Mucosa of gallbladder (tissue), 1 donor: ENCODE data around the gene CALM3. TPM values are rescaled to one million over a fixed set of nuclear protein-coding genes. Genes with fewer than 3 reads are reported as not detected.
"Not testable (repeated sequence)": the region's sequence is repeated elsewhere in the genome, so short reads cannot be mapped to it uniquely, and the experiment has no call there.

ENCODE experiments used
- DNase-seq: peaks from one replicate; pipeline ENCODE4 v3.0.0-alpha.2; 2020; ENCODE audit warnings: low spot score
- total RNA-seq: library from RNA; stranded (reverse); gene quantifications from one replicate; pipeline ENCODE4 v1.2.1, GENCODE V29; 2021
- donor health status: DM: no; HTN: no; CAD: no.

The CALM3 gene
- 325 TPM for total RNA-seq

DNA sequence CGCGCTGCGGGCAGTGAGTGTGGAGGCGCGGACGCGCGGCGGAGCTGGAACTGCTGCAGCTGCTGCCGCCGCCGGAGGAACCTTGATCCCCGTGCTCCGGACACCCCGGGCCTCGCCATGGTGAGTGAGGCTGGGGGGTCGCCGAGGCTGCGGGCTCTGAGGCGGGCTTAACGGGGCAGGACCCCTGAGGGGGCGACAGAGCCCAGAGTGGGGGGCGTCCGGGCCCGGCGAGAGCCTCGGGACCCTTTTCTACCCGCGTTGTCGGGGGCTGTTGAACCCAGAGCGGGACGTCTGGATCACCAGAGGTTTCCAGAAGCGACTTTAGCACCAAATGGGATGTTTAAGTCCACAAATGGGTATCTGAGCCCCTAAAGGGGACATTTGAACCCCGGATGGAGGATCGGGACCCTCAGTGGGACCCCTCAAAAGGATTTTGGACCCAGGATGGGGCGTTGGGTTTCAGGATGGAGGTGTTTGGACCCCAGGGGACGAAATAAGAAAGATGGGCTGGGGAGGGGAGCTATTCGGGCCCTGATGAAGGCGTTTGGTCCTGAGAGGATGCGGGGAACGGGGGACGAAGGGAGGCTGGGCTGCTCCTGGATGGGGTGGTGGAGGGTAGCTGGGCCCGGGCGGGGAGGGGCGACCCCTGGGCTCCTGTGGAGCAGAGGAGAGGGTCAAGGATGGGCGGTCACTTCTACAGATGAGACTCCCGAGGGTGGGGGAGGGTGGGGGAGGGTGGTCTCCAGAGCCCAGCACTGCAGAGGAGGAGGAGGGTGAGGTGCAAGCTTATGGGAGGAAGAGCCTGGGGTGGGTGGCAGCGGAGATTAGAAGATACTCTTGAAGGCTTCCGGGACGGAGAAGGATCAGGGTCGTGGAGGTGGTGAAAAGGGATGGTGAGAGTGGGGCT lies at the start of gene CALM3:
TSS of gene CALM3 (plus strand) at position 13 of the 907 bp plus-strand sequence. CDS start at position 118, 105 bp downstream.
- no peak for DNase-seq

DNA sequence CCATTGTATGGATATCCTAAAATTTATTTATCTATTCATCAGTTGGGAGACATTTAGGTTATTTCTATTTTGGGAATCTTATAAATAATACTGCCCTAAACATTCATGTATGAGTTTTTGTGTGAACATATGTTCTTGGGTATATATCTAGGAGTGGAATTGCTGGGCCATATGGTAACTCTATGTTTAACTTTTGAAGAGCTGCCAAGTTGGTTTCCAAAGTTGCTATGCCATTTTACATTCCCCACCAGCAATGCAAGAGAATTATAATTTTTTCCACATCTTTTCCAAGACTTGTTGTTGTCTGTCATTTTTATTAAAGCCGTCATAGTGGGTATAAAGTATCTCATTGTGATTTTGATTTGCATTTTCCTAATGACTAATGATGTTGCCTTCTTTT lies 48.2 kb upstream of the CALM3 start:
- no peak for DNase-seq

DNA sequence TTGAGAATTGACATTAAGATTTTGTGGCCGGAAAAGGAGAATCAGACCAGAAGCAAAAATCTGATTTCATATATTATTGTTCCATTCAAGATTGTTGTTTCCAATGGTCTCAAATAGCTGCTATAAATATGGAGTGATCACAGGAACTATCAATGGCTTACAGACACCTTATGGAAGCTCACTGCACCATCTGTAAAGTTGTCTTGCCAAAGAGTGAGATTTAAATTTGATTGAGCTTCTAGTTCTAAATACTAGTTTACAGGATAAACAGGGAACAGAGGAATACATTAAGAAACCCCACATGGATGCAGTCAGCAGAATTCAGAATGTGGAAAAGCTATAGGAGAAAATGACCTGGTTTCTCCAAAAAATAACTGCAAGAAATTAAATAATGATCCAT lies 47.0 kb upstream of the CALM3 start:
- no peak for DNase-seq

DNA sequence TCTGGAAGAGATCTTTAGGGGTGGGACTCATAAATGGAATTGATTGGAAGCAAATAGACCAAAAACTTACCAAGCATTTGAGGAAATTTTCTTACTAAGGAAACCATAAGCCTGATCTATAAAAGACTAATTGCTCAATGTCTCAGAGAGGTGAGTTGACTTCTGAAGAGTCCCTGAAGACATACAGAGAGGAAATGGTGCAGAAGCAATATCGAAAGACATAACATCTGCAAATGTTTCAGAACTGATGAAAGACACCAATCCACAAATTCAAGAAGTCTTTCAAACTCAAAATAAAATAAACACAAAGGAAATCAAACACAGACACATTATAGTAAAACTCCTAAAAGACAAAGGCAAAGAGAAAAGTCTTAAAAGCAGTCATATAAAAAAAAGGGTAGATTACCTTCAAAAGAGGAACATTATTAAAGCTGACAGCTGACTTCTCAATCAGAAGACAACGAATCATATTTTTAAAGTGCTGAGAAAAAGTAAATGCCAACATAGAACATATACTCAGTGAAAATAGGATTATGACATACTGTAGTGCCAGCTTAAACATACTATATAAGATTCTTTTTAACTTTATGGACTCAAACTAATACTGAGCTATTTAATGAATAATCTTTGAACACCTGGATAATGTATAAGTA lies 45.4 kb upstream of the CALM3 start:
- DNase-seq, result no peak

DNA sequence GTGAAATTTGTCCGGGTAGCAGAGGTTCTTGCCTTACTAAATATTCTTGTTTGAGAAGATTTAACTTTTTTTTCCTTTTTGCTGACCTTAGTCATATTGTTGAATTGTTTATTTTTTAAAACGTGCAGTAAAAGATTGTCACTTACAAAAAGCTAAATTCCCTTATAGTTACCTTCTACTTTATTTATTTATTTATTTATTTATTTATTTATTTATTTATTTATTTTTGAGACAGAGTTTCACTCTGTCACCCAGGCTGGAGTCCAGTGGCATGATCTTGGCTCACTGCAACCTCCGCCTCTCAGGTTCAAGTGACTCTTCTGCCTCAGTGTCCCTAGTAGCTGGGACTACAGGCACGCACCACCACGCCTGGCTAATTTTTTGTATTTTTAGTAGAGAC lies 44.7 kb upstream of the CALM3 start:
- not testable (repeated sequence) for DNase-seq

DNA sequence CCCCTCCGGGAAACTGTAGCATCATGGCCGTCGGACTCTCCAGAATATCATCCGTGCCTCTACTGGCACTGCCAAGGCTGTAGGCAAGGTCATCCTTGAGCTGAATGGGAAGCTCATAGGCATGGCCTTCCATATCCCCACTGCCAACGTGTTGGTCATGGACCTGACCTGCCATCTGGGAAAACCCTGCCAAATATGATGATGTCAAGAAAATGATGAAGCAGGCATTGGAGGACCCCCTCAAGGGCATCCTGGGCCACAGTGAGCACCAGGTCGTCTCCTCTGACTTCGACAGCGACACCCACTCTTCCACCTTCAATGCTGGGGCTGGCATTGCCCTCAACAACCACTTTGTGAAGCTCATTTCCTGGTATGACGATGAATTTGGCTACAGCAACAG lies 41.9 kb upstream of the CALM3 start:
- no peak for DNase-seq

DNA sequence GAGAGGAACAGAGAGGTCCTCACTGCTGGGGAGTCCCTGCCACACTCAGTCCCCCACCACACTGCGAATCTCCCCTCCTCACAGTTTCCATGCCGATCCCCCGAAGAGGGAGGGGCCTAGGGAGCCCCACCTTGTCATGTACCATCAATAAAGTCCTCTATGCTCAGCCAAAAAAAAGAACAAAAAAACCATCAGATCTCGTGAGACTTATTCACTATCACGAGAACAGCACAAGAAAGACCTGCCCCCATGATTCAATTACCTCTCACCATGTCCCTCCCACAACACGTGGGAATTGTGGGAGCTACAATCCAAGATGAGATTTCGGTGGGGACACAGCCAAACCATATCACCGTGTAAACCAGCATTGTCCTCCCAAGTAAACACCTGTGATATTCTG lies 41.5 kb upstream of the CALM3 start:
- not testable (repeated sequence) for DNase-seq

DNA sequence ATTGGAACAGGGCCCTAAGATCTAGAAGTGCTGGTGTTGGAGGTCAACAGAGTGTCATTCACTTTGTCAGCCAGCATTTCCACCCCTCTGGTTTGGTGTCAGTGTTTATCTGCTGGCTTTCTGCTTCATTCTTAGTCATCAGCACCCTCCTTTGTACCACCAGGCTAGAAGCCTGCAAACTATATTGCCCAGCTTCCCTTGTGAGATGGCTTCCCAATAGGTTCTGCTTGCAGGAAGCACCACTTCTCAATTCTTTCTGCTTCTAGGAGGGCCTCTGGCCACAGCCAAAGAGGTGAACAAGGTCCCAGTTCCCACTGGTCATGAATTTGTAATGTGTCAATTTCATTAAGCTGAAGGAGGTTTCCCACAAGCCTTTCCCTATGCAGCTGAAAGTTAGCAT lies 36.4 kb upstream of the CALM3 start:
- no peak for DNase-seq

DNA sequence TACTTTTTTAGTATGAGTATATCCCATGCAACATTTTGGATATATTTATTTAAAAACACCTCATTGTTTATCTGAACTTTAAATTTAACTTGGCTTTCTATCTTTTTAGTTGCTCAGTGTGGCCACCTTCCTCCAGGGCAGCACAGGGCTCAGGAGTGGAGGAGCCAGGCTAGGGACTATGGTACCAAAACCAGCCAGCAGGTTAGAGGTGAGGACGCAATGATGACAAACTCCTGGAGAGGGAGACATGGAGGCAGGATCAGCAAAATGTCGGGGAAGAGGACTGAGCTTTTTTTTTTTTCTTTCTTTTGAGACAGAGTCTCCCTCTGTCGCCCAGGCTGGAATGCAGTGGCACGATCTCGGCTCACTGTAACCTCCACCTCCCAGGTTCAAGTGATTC lies 29.6 kb upstream of the CALM3 start:
- DNase-seq, result no peak

DNA sequence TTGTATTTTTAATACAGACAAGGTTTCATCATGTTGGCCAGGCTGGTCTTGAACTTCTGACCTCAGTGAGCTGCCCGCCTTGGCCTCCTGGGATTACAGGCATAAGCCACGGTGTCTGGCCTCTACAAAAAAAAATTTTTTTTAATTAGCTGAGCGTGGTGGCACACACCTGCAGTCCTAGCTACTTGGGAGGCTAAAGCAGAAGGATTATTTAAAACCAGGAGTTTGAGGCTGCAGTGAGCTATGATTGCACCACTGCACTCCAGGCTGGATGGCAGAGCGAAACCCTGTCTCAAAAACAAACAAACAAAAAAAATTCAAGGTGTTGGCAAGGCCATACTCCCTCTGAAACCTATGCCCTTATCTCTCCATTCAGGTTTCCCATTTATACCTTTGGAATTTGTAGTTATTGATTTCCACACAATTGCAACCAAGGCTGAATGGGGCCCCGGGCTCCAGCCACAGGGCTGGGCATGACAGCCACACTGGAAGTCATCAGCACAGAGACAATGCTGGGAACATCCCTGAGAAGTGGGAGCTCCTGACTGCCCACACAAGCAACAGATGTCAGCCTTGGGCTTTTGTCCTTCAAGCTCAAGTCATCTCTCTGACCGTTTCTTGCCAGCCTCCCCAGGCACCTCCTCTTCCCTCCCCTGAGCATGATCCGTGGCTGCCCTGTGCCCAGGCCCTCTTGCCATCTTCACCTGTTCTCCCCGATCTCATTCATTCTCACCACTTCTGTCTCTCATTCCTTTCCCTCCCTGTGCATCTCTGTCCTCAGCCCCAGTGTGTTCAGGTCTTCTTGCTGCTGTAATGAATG lies 27.2 kb upstream of the CALM3 start:
- DNase-seq, result peak; percentile 15

DNA sequence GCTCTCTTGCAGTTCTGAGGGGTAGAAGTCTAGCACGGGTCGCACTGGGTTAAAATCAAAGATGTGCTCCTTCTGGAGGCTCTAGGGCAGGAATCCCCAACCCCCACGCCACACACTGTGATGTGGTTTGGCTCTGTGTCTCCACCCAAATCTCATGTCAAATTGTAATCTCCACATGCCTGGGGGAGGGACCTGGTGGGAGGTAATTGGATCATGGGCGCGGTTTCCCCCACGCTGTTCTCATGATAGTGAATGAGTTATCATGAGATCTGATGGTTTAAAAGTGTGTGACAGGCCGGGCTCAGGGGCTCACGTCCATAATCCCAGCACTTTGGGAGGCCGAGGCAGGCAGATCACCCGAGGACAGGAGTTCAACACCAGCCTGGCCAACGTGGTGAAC lies 26.6 kb upstream of the CALM3 start:
- no peak for DNase-seq

DNA sequence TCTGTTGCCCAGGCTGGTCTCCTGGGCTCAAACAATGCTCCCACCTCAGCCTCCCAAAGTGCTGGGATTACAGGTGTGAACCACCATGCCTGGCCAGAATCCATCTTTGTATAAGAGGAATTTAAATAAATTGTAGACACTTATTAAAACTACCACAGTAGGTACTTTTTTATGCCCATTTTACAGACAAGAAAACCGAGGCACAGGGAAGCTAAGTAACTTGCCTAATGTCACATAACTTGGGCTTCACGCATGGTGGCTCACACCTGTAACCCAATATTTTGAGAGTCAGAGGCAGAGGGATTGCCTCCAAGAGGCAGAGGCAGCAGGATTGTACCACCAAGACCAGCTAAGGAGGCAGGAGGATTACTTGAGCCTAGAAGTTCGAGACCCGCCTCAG lies 22.7 kb upstream of the CALM3 start:
- no peak for DNase-seq

DNA sequence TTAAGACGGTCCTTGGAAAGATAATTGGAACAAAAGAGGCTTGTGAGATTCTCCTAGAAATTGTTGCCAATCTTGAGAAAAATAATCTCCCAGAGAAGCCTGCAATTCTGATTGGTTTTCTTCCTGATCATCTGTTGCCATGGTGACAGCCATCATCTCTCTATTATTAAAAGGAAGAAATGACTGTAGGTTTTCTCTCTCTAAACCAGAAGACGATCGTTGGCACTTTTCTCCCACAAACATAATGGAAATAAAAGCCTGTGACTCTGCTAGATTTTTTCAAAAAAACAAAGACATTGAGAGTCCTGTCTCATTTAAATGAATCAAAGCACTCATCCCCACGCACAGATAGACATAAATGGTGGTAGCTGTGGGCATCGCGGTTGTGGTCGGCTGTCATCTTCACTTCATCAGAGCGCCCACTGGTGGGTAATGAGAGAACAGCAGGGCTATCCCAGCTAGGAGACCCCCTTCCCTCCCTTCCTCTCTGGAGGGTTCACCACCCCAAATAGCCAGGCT lies 21.7 kb upstream of the CALM3 start:
- no peak for DNase-seq

DNA sequence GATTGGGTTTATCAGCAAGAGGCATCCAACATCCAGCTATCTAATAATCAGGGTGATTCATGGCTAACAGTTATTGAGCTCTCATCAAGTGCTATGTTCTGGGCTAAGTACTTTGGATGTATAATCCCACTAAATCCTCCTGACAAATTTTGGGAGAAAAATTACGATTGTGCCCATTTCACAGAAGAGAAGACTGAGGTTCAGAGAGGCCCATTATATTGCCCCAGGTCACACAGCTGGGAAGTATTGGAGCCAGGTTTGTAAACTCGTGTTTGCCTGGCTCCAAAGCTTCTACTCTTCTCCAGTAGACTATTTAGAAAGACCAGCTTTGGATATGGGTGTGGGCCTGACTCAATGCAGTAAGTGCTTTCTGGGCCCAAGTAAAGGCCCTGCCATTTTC lies 20.9 kb upstream of the CALM3 start:
- DNase-seq, result peak; percentile 1

DNA sequence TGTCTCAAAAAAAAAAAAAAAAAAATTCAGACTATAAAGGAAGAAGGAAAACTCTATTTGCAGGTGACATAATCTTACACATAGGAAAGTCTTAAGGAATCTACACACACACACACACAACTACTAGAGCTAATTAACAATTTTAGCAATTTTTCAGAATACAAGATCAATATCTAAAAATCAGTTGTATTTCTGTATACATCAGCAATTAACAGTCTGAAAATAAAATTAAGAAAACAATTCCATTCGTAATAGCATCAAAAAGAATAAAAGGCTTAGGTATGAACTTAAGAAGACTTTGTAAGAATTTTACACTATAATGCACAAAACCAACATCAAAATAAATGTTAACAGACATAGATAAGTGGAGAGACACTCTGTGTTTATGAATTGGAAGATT lies 15.6 kb upstream of the CALM3 start:
- no peak for DNase-seq

DNA sequence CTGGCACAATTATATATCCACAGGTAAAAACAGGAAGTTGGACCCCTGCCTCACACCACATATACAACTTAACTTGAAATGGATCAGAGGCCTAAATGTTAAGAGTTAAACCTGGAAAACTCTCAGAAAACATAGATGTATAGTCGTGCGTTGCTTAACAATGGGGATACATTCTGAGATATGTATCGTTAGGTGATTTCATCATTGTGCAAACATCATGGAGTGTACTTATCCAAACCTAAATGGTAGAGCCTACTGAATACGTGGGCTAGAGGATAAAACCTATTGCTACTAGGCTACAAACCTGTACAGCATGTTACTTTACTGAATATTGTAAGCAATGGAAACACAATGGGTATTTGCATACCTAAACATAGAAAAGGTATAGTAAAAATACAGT lies 14.8 kb upstream of the CALM3 start:
- no peak for DNase-seq

DNA sequence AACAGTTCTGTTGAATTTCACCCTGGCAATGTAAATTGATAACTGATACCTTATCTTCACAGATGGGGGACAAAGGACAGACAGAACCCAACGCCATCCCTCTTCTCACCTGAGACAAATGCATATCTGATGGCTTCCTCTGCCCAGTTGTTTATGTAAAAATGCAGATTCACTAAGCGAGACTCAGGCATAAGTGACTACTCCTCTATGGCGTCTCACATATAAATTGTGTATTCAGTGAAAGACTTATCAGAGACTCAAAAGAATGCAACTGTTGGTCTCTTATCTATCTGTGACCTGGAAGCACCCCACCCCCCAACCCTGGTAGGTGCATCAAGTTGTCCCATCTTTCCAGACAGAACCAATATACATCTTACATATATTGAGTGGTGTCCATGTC lies 13.3 kb upstream of the CALM3 start:
- DNase-seq, result no peak

DNA sequence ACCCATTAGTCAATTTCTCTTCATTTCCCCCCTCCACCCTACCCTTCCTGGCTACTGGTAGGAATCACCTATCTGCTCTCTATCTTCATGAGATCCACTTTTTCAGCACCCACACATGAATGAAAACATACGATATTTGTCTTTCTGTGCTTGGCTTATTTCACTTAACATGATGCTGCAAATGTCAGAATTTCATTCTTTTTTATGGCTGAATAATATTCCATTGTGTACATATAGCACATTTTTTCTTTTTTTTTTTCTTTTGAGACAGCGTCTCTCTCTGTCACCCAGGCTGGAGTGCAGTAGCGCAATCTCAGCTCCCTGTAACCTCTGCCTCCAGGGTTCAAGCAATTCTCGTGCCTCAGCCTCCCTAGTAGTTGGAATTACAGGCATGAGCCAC lies 9.9 kb upstream of the CALM3 start:
- no peak for DNase-seq

DNA sequence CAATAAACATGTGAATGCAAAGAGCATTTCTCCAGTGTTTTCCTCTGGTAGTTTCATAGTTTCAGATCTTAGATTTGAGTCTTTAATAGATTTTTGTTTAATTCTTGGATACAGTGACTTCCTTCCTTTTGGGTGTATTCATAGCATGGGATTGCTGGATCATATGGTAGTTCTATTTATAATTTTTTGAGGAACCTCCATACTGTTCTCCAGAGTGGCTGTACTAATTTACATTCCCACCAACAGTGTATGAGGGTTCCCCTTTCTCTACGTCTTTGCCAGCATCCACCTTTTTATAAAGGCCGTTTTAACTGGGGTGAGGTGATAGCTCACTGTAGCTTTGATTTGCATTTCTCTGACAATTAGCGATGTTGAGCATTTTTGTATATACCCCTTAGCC lies 9.3 kb upstream of the CALM3 start:
- no peak for DNase-seq

DNA sequence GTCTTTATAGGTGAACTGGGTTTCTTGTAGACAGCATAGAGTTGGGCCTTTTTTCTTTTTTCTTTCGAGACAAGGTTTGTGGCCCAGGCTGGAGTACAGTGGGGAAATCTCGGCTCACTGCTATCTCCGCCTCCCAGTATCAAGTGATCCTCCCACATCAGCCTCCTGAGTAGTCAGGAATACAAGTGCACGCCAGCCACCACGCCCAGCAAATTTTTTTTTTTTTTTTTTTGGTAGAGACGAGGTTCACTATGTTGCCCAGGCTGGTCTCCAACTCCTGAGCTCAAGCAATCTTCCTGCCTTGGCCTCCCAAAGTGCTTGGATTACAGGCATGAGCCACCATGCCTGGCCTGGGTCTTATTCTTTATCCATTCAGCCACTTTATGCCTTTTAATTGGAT lies 5.1 kb upstream of the CALM3 start:
- no peak for DNase-seq

DNA sequence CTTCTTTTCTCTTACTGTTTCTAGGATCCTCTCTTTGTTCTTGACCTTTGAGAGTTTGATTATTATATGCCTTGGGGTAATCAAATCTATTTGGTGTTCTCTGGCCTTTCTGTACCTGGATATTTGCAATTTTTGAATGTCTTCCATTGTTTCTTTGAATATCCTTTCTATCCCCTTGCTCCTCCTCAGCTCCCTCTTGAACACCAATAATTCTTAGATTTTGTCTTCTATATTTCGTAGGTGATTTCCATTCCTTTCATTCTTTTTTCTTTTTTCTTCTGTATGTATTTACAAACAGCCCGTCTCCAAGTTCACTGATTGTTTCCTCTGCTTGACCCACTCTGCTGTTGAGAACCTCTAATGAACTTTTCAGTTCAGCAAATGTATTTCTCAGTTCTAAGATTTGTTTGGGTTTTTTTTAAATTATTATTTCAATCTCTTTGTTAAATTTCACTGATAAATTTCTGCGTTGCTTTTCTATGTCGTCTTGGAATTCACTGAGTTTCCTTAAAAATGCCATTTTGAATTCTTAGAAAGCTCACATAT lies 2.7 kb upstream of the CALM3 start:
- no peak for DNase-seq
